ENCODE data around the gene SNX19. TPM values are rescaled to one million over a fixed set of nuclear protein-coding genes. Genes with fewer than 3 reads are reported as not detected.

SNX19 gene
- total RNA-seq, 1 donor from 2014 or later: 56.3 TPM

GRCh38 chr11:130876931-130877915, 39.1 kb downstream of the SNX19 start:
- Mint-ChIP-seq H3K9me3 (ENCODE audit: low read depth) (no peaks in the 10 kb centered on the region), H3K36me3 (ENCODE audit: insufficient read depth) (peaks cover 11% of the 10 kb centered on the region), H3K27ac (no peak overlapping the region), H3K4me1 (ENCODE audit: low read depth) (no peaks in the 10 kb centered on the region), H3K4me3 (ENCODE audit: low read depth) (no peak overlapping the region), H3K27me3 (no peaks in the 10 kb centered on the region)
- no peak for TF ChIP-seq CTCF (IDR thresholded peaks at IDR 0.05; ENCODE audit: unreplicated experiment)
- DNase-seq (ENCODE audit: low spot score, unreplicated experiment): no peak

DNA sequence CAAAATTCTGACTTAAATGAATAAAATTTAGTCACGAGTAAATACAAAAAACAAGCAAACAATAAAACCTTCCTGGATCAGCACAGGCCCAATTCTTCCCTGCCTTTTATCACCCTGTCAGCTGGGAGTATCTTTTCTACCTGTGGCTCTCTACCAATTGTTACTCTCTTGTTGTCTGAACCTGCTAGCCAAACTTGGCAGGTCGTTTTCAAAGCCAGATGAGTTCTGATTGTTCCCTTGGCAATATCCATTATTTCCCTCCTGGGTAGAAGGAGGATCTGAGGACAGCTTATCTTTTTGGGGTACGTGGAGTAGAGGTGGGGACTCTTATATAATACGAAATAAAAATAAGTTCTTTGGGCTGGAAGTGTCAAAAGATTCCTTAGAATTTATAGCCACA, 40.2 kb downstream of the SNX19 start:
- no peak for TF ChIP-seq CTCF (IDR thresholded peaks at IDR 0.05; ENCODE audit: unreplicated experiment)

GRCh38 chr11:130874955-130875531, 41.2 kb downstream of the SNX19 start:
- DNase-seq (ENCODE audit: low spot score, unreplicated experiment): no peak
- no peaks in the 10 kb centered on the region for H3K27me3 Mint-ChIP-seq
- peaks cover 3% of the 10 kb centered on the region for H3K4me1 Mint-ChIP-seq (ENCODE audit: low read depth)
- peaks cover 11% of the 10 kb centered on the region for H3K36me3 Mint-ChIP-seq (ENCODE audit: insufficient read depth)
- H3K9me3 Mint-ChIP-seq (ENCODE audit: low read depth): no peaks in the 10 kb centered on the region
- H3K4me3 Mint-ChIP-seq (ENCODE audit: low read depth): no peak overlapping the region
- TF ChIP-seq CTCF (IDR thresholded peaks at IDR 0.05; ENCODE audit: unreplicated experiment): no peak
- no peak overlapping the region for H3K27ac Mint-ChIP-seq

More for the DNA sequence above, 40.2 kb downstream of the SNX19 start:
- H3K27me3 Mint-ChIP-seq: no peaks in the 10 kb centered on the region
- H3K4me3 Mint-ChIP-seq (ENCODE audit: low read depth): no peak overlapping the region
- peaks cover 11% of the 10 kb centered on the region for H3K36me3 Mint-ChIP-seq (ENCODE audit: insufficient read depth)
- no peak overlapping the region for H3K27ac Mint-ChIP-seq
- DNase-seq (ENCODE audit: low spot score, unreplicated experiment): no peak
- no peaks in the 10 kb centered on the region for H3K9me3 Mint-ChIP-seq (ENCODE audit: low read depth)
- H3K4me1 Mint-ChIP-seq (ENCODE audit: low read depth): peaks cover 3% of the 10 kb centered on the region

- Mint-ChIP-seq H3K9me3 (ENCODE audit: low read depth) (no peaks in the 10 kb centered on the region), H3K4me3 (ENCODE audit: low read depth) (no peak overlapping the region), H3K4me1 (ENCODE audit: low read depth) (peaks cover 3% of the 10 kb centered on the region), H3K27me3 (no peaks in the 10 kb centered on the region), H3K36me3 (ENCODE audit: insufficient read depth) (peaks cover 11% of the 10 kb centered on the region), H3K27ac (no peak overlapping the region)
- no peak for DNase-seq (ENCODE audit: low spot score, unreplicated experiment)
- TF ChIP-seq CTCF (IDR thresholded peaks at IDR 0.05; ENCODE audit: unreplicated experiment): no peak
These were observed 41.9 kb downstream of the SNX19 start for GRCh38 chr11:130874396-130874795.

GRCh38 chr11:130873761-130874160, 42.5 kb downstream of the SNX19 start:
- no peak overlapping the region for H3K4me3 Mint-ChIP-seq (ENCODE audit: low read depth)
- no peaks in the 10 kb centered on the region for H3K27me3 Mint-ChIP-seq
- DNase-seq (ENCODE audit: low spot score, unreplicated experiment): no peak
- TF ChIP-seq CTCF (IDR thresholded peaks at IDR 0.05; ENCODE audit: unreplicated experiment): no peak
- peaks cover 7% of the 10 kb centered on the region for H3K36me3 Mint-ChIP-seq (ENCODE audit: insufficient read depth)
- H3K9me3 Mint-ChIP-seq (ENCODE audit: low read depth): no peaks in the 10 kb centered on the region
- no peak overlapping the region for H3K27ac Mint-ChIP-seq
- H3K4me1 Mint-ChIP-seq (ENCODE audit: low read depth): peaks cover 3% of the 10 kb centered on the region
